ELR (cell line): ENCODE results near the gene PHLDB2.

Source experiments
- DNase-seq: peaks from one replicate; pipeline ENCODE4 v3.0.0-alpha.2; 2015; ENCODE audit warnings: low read depth

Gene PHLDB2

GRCh38 chr3:111999484-112000324 is 140.6 kb downstream of the PHLDB2 start:
- no peak for DNase-seq

DNA sequence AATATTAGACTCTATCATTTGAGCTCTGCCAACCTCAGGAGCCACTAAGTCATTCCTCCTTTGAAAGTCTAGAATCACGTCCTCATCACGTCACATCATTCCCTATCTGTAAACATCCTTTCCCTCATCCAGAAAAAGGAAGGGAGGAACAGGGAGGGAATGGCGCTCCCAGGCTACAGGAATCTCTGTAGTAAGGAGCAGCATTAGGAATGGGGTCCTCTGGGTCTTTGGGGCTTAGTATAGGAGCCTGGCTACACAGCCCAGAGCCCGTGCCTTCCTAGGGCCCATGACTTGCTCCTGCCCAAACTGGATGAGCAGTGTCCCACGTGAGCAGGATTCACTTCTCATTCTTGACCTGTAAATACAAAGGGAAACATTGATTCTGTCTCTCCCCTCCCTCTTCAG is 141.3 kb downstream of the PHLDB2 start:
- no peak for DNase-seq

GRCh38 chr3:112000966-112001365 is 141.9 kb downstream of the PHLDB2 start:
- DNase-seq: no peak

DNA sequence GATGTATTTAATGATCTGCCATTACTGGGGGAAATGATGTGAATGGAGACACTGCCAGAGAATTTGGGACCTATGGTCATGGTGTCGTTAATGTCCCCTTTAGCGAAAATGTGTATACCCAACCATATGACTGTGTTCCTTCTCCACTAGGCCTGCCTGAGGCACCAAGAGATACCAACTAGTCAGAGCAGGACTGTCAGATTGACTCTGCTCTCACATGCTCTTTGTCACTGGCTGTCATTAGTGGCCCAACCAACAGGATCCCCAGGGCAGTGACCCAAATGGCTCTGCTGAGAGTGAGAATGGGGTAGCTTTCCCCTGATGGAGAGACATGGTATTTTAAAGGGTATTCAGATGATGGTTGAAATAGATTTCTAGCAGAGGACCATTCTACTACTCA is 142.5 kb downstream of the PHLDB2 start:
- DNase-seq: no peak

DNA sequence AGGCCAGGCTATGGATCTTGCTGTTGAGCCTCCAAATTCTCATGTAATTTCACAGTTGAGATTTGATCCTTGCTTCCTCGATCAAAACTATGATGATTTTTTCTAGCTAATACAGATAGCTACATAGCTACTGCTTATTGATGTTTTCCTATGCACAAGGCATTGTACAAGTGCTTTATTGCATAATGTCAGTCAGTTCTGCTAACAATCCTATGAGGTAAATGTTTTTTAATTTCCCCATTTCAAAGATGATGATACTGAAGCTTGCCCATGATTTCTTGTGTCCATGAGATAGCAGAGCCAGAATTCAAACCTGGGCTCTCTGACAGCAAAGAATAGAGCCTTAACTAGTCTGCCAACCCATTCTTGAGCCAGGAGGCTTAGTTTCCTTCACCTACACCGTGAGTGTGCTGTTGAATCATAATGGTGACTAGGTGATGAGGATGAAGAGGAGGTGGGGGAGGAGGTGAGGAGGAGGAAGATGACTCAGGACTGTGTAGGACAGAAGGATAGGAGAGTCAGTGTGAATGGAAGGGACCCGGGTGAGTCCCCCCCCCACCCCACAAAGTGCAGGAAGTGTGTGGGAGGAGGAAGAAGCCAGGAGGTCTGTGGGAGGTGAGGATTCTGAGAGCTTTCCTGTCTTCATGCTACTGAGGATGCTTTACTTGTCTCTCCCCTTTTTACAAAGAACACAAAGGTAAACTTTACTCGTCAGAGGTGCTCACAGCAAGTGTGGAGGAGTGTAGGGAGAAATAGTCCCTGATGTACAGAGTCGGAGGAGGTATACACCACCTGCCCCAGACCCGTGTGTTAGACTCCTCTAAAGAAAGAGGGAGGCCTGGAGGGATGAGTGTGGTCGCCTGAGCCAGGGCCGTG is 143.3 kb downstream of the PHLDB2 start:
- DNase-seq: peak; percentile 93

DNA sequence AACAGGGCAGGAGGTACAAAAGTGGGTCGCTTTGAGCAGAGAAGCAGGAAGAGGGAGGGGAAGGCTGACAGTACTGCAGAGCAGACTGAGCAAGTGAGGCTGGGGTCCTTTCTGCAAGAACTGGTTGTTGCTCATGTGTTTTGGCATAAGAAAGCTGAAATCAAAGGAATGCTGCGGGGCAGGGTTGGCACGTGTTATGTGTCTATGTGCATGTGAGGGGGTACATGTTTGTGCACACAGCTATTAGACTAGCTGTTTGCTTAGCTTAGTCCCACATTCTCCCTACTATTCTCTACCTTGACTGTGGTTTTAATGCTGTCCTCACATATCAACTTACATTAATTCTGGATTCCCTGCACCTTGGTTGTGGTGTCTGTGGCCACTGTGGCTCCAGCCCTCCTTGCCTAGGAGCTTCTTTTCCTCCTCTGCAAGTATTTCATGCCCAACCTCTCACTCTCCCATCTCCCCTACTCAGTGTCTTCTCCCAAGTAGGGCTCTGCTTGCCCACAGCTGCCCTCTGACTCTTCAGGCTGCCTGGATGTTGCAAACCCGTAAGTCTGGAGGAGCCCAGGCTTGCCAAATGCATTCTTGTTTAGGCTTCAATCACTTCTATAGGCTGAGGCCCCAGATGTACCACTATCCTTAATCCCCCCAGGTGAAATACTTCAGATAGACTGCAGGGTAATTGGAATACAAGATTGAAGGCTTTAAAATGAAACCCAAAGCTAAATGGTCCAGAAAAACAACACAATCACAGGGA is 144.4 kb downstream of the PHLDB2 start:
- no peak for DNase-seq

DNA sequence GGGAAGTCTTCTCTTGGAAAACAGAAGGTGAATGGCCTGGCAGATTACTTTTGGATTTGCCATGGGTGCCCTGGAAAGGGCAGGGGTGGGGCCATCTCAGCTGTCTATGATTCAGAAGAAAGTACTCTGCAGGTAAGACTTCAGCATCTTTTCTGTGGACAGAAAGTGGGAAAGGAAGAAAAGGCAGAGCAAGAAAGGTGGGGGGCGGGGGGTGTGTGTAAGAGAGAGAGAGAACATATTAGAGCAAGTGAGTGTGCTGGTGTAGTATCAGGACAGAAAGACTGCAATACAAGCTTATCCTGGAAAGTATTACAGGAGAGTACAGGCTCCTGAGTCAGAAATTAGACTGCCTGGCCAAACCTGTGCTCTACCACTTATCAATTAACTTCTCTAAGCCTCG is 145.1 kb downstream of the PHLDB2 start:
- no peak for DNase-seq

GRCh38 chr3:112004669-112005068 is 145.6 kb downstream of the PHLDB2 start:
- DNase-seq: no peak

GRCh38 chr3:112005091-112005672 is 146.1 kb downstream of the PHLDB2 start:
- peak; percentile 91 for DNase-seq

- no peak for DNase-seq
These were observed 148.6 kb downstream of the PHLDB2 start for GRCh38 chr3:112007633-112008032.

- no peak for DNase-seq
These were observed 150.6 kb downstream of the PHLDB2 start for GRCh38 chr3:112009670-112010069.

- DNase-seq: no peak
These were observed 151.6 kb downstream of the PHLDB2 start for GRCh38 chr3:112010636-112011035.

- no peak for DNase-seq
These were observed 152.4 kb downstream of the PHLDB2 start for GRCh38 chr3:112011376-112011940.

- no peak for DNase-seq
These were observed 153.3 kb downstream of the PHLDB2 start for GRCh38 chr3:112012205-112012992.

DNA sequence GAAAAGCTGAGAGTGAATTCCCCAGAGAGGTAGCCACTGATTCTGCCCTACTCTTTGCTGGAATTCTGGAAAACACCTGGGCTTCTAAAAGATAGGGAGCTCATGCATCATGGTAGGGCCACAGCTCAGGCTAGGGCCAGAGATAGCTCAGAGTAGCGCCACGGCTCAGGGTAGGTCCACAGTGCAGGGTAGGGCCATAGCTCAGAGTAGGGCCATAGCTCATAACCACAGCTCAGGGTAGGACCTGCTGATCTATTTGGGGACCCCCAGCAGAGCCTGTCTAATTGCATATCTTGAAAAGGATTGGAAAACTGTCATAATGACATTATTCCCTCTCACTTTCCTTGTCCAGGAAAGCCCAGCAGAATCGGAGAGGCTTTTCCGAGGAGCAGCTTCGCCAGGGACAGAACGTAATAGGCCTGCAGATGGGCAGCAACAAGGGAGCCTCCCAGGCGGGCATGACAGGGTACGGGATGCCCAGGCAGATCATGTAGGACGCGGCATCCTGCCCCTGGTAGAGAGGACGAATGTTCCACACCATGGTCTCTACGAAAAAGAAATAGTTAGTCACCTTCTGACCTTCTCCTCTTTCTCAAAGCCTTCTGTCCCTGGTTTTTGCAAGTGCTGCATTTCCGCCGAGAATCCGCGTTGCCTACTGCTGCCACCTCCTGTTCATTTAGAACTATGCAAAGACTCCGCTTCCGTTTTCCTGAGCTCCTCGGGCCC is 154.2 kb downstream of the PHLDB2 start:
- DNase-seq: peak; percentile 83

DNA sequence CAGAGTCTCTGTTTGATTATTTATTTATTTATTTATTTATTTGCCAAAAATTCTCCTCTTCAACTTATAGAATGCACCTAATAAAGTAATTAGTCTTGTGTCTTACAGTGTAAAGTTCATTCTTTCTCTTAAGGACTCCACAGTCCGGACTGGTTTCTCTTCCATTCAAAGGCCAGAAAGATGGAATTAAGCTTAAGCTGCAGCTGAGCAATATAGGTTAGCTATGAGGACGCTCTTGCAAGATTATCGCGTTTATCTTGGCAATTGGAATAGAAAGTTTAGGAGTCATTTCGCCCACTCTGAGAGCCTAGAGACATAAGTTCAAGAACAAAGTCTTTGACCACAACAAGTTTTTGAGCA is 154.7 kb downstream of the PHLDB2 start:
- no peak for DNase-seq

GRCh38 chr3:112017091-112017490 is 158.0 kb downstream of the PHLDB2 start:
- DNase-seq: peak; percentile 46

GRCh38 chr3:112018712-112019111 is 159.6 kb downstream of the PHLDB2 start:
- DNase-seq: no peak

GRCh38 chr3:112019716-112020115 is 160.7 kb downstream of the PHLDB2 start:
- DNase-seq: no peak

- DNase-seq: no peak
These were observed 161.6 kb downstream of the PHLDB2 start for GRCh38 chr3:112020674-112021085.
